SKM-1 treated with dmso at 0.1 percent for 144 hours (cell line): ENCODE results near the gene EMSY.

ENCODE experiments used
- DNase-seq: peaks from one replicate; lab custom pipeline; 2025; ENCODE audit not compliant: unreplicated experiment; lab: John Stamatoyannopoulos, UW

EMSY gene

DNA sequence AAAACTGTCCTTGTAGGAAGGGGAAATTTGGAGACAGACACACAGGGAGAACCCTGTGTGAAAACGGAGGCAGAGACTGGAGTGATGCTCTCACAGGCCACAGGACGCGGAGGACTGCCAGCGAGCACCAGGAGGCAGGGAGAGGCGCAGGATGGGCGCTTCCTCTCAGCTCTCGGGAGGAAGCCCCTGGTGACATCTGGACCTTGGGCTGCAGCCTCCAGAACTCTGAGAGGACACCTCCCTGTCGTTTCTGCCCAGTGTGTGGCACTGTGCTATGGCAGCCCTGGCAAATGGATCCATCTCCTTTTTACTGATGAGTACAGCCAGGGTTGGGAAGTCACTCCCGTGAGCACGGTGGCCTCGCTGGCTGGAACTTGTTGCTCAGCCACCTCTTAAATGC, 151.8 kb downstream of the EMSY start:
- DNase-seq: no peak

- no peak for DNase-seq
Observed at GRCh38 chr11:76597533-76598425, 153.0 kb downstream of the EMSY start.

DNA sequence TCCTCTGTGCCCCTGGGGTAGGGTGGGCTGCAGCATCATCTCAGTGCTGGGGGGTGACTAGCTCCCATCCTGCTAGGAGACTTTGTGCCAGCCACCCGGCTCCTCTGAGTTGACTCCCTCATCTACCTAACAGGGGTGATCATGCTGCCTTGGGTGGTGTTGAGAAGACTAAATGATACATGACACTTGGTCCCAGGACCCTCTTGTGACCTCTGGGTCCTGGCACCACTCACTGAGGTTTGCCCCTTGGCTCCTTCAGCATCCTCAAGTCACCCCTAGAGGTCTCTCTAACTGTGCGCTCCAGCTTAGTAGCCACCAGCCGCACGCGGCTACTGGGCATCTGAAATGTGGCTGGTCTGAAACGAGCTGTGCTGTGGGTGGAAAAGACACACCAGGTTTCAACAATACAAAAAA, 153.6 kb downstream of the EMSY start:
- DNase-seq: peak; percentile 62

DNA sequence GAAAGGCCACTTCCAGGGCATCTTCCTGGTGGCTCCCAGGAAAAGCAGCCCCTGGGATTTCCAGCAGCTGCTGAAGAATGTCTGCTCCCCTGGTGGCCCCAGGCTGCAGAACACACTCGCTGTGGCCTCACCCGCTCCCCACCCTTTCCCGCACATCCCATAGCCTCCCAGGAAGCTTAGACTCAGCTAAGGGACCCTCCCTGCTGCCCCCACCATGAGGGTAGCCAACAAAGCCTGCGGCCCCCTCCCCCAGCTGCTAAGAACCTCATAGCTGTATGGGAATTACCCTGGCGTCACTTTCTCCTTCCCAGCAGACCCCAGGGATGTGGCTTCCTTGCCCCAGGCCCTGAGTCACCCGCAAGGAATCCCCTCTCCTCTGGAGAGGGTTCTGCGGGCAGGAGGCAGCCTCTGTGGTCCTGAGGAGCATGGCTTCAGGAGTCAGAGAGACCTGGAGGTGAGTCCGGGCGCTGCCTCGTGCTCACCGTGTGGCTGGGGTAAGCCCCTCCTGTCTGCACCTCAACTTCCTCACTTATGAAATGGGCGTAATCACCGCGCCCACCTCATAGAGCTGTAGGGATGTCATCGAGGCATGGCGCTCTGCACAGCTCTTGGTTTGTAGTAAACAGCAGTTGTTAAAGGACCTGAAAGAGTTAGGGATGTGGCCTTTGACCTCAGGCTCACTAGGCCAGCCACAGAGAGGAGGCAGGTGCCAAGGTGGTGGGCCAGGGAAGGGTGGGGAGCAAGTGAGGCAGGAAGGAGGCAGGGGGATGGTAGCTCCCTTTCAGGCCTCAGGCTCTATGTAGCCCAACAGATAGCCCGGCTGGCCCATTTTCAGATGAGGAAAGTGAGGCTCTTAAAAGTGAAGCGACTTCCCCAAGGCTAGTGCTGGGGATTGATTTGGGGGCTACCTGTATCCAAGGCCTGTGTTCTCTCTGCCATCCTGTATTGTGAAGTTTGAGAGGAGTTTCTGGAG, 154.5 kb downstream of the EMSY start:
- no peak for DNase-seq

GRCh38 chr11:76600124-76600655, 155.4 kb downstream of the EMSY start:
- DNase-seq: no peak

- no peak for DNase-seq
Observed at GRCh38 chr11:76601272-76601671, 156.5 kb downstream of the EMSY start.

DNA sequence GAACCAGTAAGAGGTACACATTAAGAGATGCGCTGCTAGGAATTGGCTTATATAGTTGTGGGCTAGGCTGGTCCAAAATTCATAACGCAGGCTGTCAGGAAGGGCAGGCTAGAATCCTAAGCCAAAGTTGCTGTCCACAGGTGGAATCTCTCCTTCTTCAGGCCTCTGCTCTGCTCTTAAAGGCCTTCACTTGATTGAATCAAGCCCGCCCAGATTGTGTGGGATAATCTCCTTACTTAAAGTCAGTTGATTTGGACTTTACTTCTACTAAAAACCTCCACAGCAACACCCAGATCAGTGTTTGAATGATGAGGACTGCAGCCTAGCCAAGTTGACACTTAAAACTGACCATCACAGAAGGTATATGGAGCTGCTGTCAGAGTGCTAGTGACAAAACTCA, 156.9 kb downstream of the EMSY start:
- no peak for DNase-seq

- no peak for DNase-seq
Observed at GRCh38 chr11:76602431-76602861, 157.6 kb downstream of the EMSY start.
